Panc1 (cell line): ENCODE results near the gene NFATC1. TPM values are rescaled to one million over a fixed set of nuclear protein-coding genes. Genes with fewer than 3 reads are reported as not detected.

Experiments used
- ATAC-seq: fragments of 200-7000 bp; cut with Tn5 transposase; 2 replicates; pipeline ENCODE4 v1.9.1; 2020; ENCODE audit warnings: mild to moderate bottlenecking, moderate library complexity
- BruUV-seq: library from RNA; stranded (reverse); fragments of 400-500 nt; replicated peaks from 2 replicates; lab custom pipeline; 2021; lab: Mats Ljungman, UMichigan
- CTCF ChIA-PET: fragments of 300-600 bp; sonication (Branson Sonifier 250); formaldehyde crosslinking; loops from one replicate; lab custom pipeline; 2022; ENCODE audit warnings: antibody characterized with exemption; lab: Charles Lee
- POLR2A ChIA-PET: fragments of 300-600 bp; sonication (Branson Sonifier 250); formaldehyde crosslinking; loops from one replicate; lab custom pipeline; 2022; ENCODE audit warnings: antibody characterized with exemption; lab: Charles Lee
- DNase-seq: peaks from one replicate; pipeline ENCODE4 v3.0.0-alpha.2; 2010; ENCODE audit warnings: low read depth, low spot score
- H3K27ac ChIP-seq: 2 replicates; pipeline ENCODE4 v1.5.1; 2011; ENCODE audit warnings: mild to moderate bottlenecking, low read length, inconsistent platforms
- H3K27me3 ChIP-seq: fragments of 200-500 bp; sonication (Bioruptor generic); 2 replicates; pipeline ENCODE4 v1.6.0; 2014; ENCODE audit warnings: low read length, inconsistent platforms; ENCODE audit not compliant: control insufficient read depth, insufficient read depth
- H3K36me3 ChIP-seq: fragments of 200-500 bp; sonication (Bioruptor generic); 2 replicates; pipeline ENCODE4 v1.5.1; 2014; ENCODE audit warnings: inconsistent platforms, mild to moderate bottlenecking, low read length, moderate library complexity; ENCODE audit not compliant: control insufficient read depth, insufficient read depth
- H3K4me1 ChIP-seq: 2 replicates; pipeline ENCODE4 v1.5.1; 2011; ENCODE audit warnings: inconsistent platforms, mild to moderate bottlenecking, low read length, moderate library complexity; ENCODE audit not compliant: control insufficient read depth, insufficient read depth
- H3K4me3 ChIP-seq, 2 experiments: 2 replicates each; pipeline ENCODE4 v1.5.1; 2011 to 2012; ENCODE audit warnings: low read depth in 2 of 2, low read length in 2 of 2, mild to moderate bottlenecking in 2 of 2, inconsistent platforms in 1 of 2, moderate library complexity in 1 of 2
- H3K9me3 ChIP-seq: fragments of 200-500 bp; sonication (Bioruptor generic); 2 replicates; pipeline ENCODE4 v1.5.1; 2014; ENCODE audit warnings: low read depth, mild to moderate bottlenecking, inconsistent platforms, low read length, moderate library complexity; ENCODE audit not compliant: control insufficient read depth, insufficient read depth
- POLR2AphosphoS5 ChIP-seq: IDR thresholded peaks from 2 replicates; pipeline ENCODE4 v1.6.1; 2012; ENCODE audit warnings: mild to moderate bottlenecking, low read depth, low read length, moderate library complexity
- SIN3A ChIP-seq: IDR thresholded peaks from 2 replicates; pipeline ENCODE4 v1.6.1; 2012; ENCODE audit warnings: low read depth, mild to moderate bottlenecking, low read length, moderate library complexity, borderline replicate concordance; ENCODE audit not compliant: insufficient read depth
- TCF7L2 ChIP-seq: IDR thresholded peaks from 2 replicates; pipeline ENCODE4 v1.6.1; 2011; ENCODE audit warnings: mild to moderate bottlenecking, low read depth, low read length, inconsistent platforms
- in situ Hi-C: cut with HindIII; loops from 2 replicates; pipeline ENCODE4 v1.10.0; 2016; ENCODE audit warnings: low sequenced_read_pairs, low pct_unique_long_range_greater_than_20kb
- intact Hi-C: fragments of 100-400 bp; cut with micrococcal nuclease; formaldehyde crosslinking; loops from one replicate; pipeline ENCODE4 v1.10.0; 2022; ENCODE audit not compliant: unreplicated experiment
- total RNA-seq: library from RNA; stranded (reverse); gene quantifications from one replicate; pipeline ENCODE4 v1.2.1, GENCODE V29; 2021; ENCODE audit not compliant: unreplicated experiment
- TF ChIP-seq, protein P1 (sequence below), 2 experiments: IDR thresholded peaks; 2 replicates each; pipeline ENCODE4 v1.6.1; 2011 to 2012; ENCODE audit warnings: low read depth in 2 of 2, control low read depth in 1 of 2, low read length in 1 of 2, mild to moderate bottlenecking in 1 of 2, moderate library complexity in 1 of 2; ENCODE audit not compliant: insufficient read depth in 1 of 2
- TF ChIP-seq, protein P2 (sequence below): fragments of 450-650 bp; IDR thresholded peaks from 2 replicates; pipeline ENCODE4 v1.5.1; 2017; ENCODE audit warnings: mild to moderate bottlenecking

NFATC1 gene
- total RNA-seq, 1 experiment from 2014 or later = 30.8 TPM

DNA sequence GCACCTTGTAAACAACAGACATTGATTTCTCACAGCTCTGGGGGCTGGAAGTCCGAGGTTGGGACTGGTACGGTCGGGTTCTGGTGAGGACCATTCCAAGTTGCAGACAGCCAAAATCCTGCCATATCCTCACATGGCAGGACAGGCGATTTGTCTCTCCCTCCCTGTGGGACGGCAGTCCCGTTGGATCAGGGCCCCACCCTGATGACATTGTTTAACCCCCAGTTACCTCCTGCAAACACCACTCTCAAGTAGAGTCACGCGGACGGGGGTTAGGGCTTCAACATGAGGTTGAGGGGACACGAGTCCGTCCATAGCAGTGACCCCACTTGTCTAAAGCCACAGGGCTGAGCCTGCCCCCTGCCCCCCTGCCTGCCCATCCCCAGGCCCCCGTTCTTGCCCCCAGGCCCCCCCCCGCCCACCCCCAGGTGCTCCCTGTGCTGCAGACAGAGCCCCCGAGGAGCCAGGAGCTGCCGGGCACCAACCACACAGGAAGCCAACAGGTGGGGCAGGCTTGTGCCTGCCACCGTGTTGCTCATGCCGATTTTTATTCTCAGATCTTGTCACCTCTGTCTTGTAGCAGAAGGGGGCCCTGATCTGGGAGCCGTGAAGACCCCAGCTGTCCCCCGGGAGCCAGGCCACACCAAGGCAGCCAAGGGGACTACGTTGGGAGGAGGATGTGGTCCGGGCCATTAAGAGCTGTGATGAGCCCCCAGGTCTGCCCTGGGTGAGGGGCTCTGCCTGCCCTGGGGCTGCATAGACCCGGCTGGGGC is 82.2 kb downstream of the NFATC1 start:
- ChIA-PET CTCF (no interaction called here), POLR2A (no interaction called here)
- Histone ChIP-seq H3K4me1 (no peaks in the 10 kb centered on the region), H3K36me3 (no peaks in the 10 kb centered on the region), H3K27ac (no peak overlapping the region), H3K27me3 (no peaks in the 10 kb centered on the region), H3K9me3 (no peaks in the 10 kb centered on the region), H3K4me3 (no peak overlapping the region)
- intact Hi-C loops = no loop called here
- no peak for ATAC-seq
- TF ChIP-seq SIN3A (no peak), POLR2AphosphoS5 (no peak), TCF7L2 (no peak)
- TF ChIP-seq, protein P1, sequence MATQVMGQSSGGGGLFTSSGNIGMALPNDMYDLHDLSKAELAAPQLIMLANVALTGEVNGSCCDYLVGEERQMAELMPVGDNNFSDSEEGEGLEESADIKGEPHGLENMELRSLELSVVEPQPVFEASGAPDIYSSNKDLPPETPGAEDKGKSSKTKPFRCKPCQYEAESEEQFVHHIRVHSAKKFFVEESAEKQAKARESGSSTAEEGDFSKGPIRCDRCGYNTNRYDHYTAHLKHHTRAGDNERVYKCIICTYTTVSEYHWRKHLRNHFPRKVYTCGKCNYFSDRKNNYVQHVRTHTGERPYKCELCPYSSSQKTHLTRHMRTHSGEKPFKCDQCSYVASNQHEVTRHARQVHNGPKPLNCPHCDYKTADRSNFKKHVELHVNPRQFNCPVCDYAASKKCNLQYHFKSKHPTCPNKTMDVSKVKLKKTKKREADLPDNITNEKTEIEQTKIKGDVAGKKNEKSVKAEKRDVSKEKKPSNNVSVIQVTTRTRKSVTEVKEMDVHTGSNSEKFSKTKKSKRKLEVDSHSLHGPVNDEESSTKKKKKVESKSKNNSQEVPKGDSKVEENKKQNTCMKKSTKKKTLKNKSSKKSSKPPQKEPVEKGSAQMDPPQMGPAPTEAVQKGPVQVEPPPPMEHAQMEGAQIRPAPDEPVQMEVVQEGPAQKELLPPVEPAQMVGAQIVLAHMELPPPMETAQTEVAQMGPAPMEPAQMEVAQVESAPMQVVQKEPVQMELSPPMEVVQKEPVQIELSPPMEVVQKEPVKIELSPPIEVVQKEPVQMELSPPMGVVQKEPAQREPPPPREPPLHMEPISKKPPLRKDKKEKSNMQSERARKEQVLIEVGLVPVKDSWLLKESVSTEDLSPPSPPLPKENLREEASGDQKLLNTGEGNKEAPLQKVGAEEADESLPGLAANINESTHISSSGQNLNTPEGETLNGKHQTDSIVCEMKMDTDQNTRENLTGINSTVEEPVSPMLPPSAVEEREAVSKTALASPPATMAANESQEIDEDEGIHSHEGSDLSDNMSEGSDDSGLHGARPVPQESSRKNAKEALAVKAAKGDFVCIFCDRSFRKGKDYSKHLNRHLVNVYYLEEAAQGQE (IDR thresholded peaks at IDR 0.05; ENCODE audit: insufficient read depth in 1 of 2, low read depth in 2 of 2, low read length in 1 of 2) = no peak
- TF ChIP-seq, protein P2, sequence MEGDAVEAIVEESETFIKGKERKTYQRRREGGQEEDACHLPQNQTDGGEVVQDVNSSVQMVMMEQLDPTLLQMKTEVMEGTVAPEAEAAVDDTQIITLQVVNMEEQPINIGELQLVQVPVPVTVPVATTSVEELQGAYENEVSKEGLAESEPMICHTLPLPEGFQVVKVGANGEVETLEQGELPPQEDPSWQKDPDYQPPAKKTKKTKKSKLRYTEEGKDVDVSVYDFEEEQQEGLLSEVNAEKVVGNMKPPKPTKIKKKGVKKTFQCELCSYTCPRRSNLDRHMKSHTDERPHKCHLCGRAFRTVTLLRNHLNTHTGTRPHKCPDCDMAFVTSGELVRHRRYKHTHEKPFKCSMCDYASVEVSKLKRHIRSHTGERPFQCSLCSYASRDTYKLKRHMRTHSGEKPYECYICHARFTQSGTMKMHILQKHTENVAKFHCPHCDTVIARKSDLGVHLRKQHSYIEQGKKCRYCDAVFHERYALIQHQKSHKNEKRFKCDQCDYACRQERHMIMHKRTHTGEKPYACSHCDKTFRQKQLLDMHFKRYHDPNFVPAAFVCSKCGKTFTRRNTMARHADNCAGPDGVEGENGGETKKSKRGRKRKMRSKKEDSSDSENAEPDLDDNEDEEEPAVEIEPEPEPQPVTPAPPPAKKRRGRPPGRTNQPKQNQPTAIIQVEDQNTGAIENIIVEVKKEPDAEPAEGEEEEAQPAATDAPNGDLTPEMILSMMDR = no peak
- BruUV-seq = no TSS peak
- in situ Hi-C loops = no loop called here
- no peak for DNase-seq

DNA sequence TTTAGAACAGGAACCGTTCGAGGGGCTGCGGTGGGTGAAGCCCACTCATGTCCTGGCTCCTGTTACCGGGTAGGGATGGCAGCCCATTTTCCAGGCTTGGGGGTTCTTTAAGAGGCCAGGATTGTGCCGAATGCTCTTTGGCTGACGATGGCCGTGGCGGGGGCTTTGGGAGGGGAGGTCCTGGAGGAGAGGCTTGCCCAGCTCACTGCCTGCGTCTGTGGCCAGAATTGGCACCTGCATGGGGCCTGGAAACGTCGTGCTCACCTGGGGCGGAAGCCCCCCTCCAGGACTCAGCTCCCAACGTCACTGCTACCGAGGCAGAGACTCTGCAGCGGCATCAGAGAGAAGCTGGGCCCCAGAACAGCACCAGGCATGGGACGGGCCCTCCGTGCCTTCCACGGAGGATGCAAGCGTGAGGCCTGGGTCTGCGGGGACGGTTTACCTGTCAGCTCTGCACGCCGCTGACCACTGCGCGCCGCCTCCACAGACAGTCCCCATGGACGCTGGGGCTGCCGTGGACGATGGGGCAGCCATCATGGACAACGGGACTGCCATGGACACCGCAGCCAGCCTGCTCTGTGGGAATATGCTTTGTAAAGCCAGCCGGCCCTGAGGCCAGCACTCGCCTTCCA is 82.9 kb downstream of the NFATC1 start:
- no peaks in the 10 kb centered on the region for H3K4me1 ChIP-seq
- 0 out of 2 replicates have a peak, but pooled peaks have one; percentile 13 for ATAC-seq
- H3K4me3 ChIP-seq = no peak overlapping the region
- H3K36me3 ChIP-seq = no peaks in the 10 kb centered on the region
- ChIA-PET POLR2A (no interaction called here), CTCF (no interaction called here)
- in situ Hi-C loops = no loop called here
- TF ChIP-seq SIN3A (no peak), POLR2AphosphoS5 (no peak), TCF7L2 (no peak)
- TF ChIP-seq, protein P1 (IDR thresholded peaks at IDR 0.05; ENCODE audit: insufficient read depth in 1 of 2, low read depth in 2 of 2, low read length in 1 of 2) = no peak
- TF ChIP-seq, protein P2 = no peak
- H3K27ac ChIP-seq = no peak overlapping the region
- no peak for DNase-seq
- H3K27me3 ChIP-seq = no peaks in the 10 kb centered on the region
- H3K9me3 ChIP-seq = no peaks in the 10 kb centered on the region
- BruUV-seq = no TSS peak
- intact Hi-C loops = no loop called here
